OCI-LY7 (cell line): ENCODE measurements around the gene FKBP11. TPM values are rescaled to one million over a fixed set of nuclear protein-coding genes. Genes with fewer than 3 reads are reported as not detected.

Source experiments
- BruUV-seq: library from RNA; stranded (reverse); fragments of 400-500 nt; replicated peaks from 2 replicates; lab custom pipeline; 2021; lab: Mats Ljungman, UMichigan
- CTCF ChIA-PET: fragments of 300-600 bp; sonication (Branson Sonifier 250); formaldehyde crosslinking; loops from one replicate; lab custom pipeline; 2022; ENCODE audit warnings: antibody characterized with exemption; ENCODE audit not compliant: unreplicated experiment; lab: Charles Lee
- POLR2A ChIA-PET: fragments of 300-600 bp; sonication (Branson Sonifier 250); formaldehyde crosslinking; loops from one replicate; lab custom pipeline; 2022; ENCODE audit warnings: antibody characterized with exemption; lab: Charles Lee
- DNase-seq: peaks from one replicate; pipeline ENCODE4 v3.0.0-alpha.2; 2015; ENCODE audit warnings: low spot score
- H2AFZ ChIP-seq: fragments of 200-600 bp; sonication (generic), shearing (Covaris generic); 2 replicates; pipeline ENCODE4 v1.6.1; 2014; ENCODE audit warnings: mild to moderate bottlenecking, antibody characterized with exemption, low read length, moderate library complexity
- H3K27ac ChIP-seq: fragments of 200-600 bp; sonication (generic); 2 replicates; pipeline ENCODE4 v1.5.1; 2014; ENCODE audit warnings: mixed run types, low read depth, mild to moderate bottlenecking, moderate library complexity, low read length, inconsistent platforms; ENCODE audit not compliant: poor library complexity, severe bottlenecking
- H3K36me3 ChIP-seq: fragments of 200-600 bp; sonication (generic); 2 replicates; pipeline ENCODE4 v1.6.1; 2014; ENCODE audit warnings: mild to moderate bottlenecking, antibody characterized with exemption, low read length, moderate library complexity, mixed read lengths; ENCODE audit not compliant: insufficient read depth
- H3K4me1 ChIP-seq: fragments of 200-600 bp; sonication (generic); 2 replicates; pipeline ENCODE4 v1.5.1; 2014; ENCODE audit warnings: mild to moderate bottlenecking, low read length; ENCODE audit not compliant: insufficient read depth, poor library complexity, severe bottlenecking
- H3K4me2 ChIP-seq: fragments of 200-600 bp; sonication (generic); 2 replicates; pipeline ENCODE4 v1.6.1; 2014; ENCODE audit warnings: mild to moderate bottlenecking, low read length
- H3K4me3 ChIP-seq: fragments of 200-600 bp; sonication (generic); 2 replicates; pipeline ENCODE4 v1.5.1; 2014; ENCODE audit warnings: mild to moderate bottlenecking, low read depth, low read length; ENCODE audit not compliant: poor library complexity, severe bottlenecking
- H3K79me2 ChIP-seq: fragments of 200-600 bp; sonication (generic); 2 replicates; pipeline ENCODE4 v1.6.1; 2016; ENCODE audit warnings: low read depth, mild to moderate bottlenecking, low read length, moderate library complexity, mixed read lengths; ENCODE audit not compliant: insufficient read depth
- H3K9me2 ChIP-seq: fragments of 200-600 bp; sonication (generic); 2 replicates; pipeline ENCODE4 v1.6.1; 2016; ENCODE audit warnings: mild to moderate bottlenecking, low read length, mixed read lengths; ENCODE audit not compliant: insufficient read depth
- H3K9me3 ChIP-seq: fragments of 200-600 bp; sonication (generic); 2 replicates; pipeline ENCODE4 v1.6.1; 2014; ENCODE audit warnings: mild to moderate bottlenecking, mixed run types, low read length, mixed read lengths
- H4K20me1 ChIP-seq: fragments of 200-600 bp; sonication (generic); 2 replicates; pipeline ENCODE4 v1.6.1; 2014; ENCODE audit warnings: mild to moderate bottlenecking, antibody characterized with exemption, low read length, moderate library complexity, mixed read lengths; ENCODE audit not compliant: insufficient read depth
- CTCF ChIP-seq: fragments of 200-600 bp; sonication (generic); conservative IDR thresholded peaks from 2 replicates; pipeline ENCODE4 v1.5.1; 2014; ENCODE audit warnings: mild to moderate bottlenecking, antibody characterized with exemption, low read length, moderate library complexity, mixed read lengths
- EZH2phosphoT487 ChIP-seq: fragments of 200-600 bp; sonication (generic); IDR thresholded peaks from 2 replicates; pipeline ENCODE4 v1.6.1; 2018; ENCODE audit warnings: low read depth, borderline replicate concordance, mild to moderate bottlenecking, mixed run types, antibody characterized with exemption, low read length, moderate library complexity, mixed read lengths
- intact Hi-C: fragments of 100-400 bp; cut with micrococcal nuclease; formaldehyde crosslinking; loops from one replicate; pipeline ENCODE4 v1.10.0; 2022; ENCODE audit not compliant: unreplicated experiment
- total RNA-seq, 2 experiments: library from RNA; depleted of rRNA in 1 of 2; stranded (reverse); fragments of >200 nt in 1 of 2; shearing (Covaris generic) in 1 of 2; gene quantifications; 2 replicates each; pipeline ENCODE4 v1.2.3, GENCODE V29; 2014 to 2022

Gene FKBP11
- total RNA-seq, 2 experiments from 2014 or later = 18.7 to 66.2 TPM

- no peaks in the 10 kb centered on the region for H3K79me2 ChIP-seq
- no TSS peak for BruUV-seq
Observed at GRCh38 chr12:48940181-48940580, 14.9 kb upstream of the FKBP11 start.

GRCh38 chr12:48938805-48939204 lies 13.5 kb upstream of the FKBP11 start:
- ChIA-PET POLR2A (no interaction called here), CTCF (interaction anchor here (0.6 to 1.0 kb wide), 3 partner anchors 9 to 18 kb away, joined by 3 to 4 read pairs (median 3); partner anchors contain the start of gene ARF3)
- Histone ChIP-seq H4K20me1 (no peaks in the 10 kb centered on the region), H3K4me1 (no peaks in the 10 kb centered on the region), H3K36me3 (peaks cover 75% of the 10 kb centered on the region), H3K9me2 (no peaks in the 10 kb centered on the region), H3K4me2 (no peak overlapping the region), H3K27ac (no peak overlapping the region), H2AFZ (no peak overlapping the region), H3K79me2 (no peaks in the 10 kb centered on the region), H3K4me3 (no peak overlapping the region), H3K9me3 (no peaks in the 10 kb centered on the region)
- BruUV-seq = no TSS peak
- peak; percentile 26 for DNase-seq
- intact Hi-C loops = no loop called here
- no peak for TF ChIP-seq CTCF
- TF ChIP-seq EZH2phosphoT487 = no peak

More at GRCh38 chr12:48940181-48940580, 14.9 kb upstream of the FKBP11 start:
- no peaks in the 10 kb centered on the region for H3K9me2 ChIP-seq
- no peak for DNase-seq
- TF ChIP-seq CTCF (no peak), EZH2phosphoT487 (no peak)
- intact Hi-C loops = no loop called here
- no peak overlapping the region for H3K27ac ChIP-seq
- H3K4me2 ChIP-seq = no peak overlapping the region
- POLR2A ChIA-PET = no interaction called here
- H4K20me1 ChIP-seq = no peaks in the 10 kb centered on the region
- H3K4me1 ChIP-seq = no peaks in the 10 kb centered on the region
- no peak overlapping the region for H3K4me3 ChIP-seq
- CTCF ChIA-PET = no interaction called here
- no peaks in the 10 kb centered on the region for H3K9me3 ChIP-seq
- H2AFZ ChIP-seq = no peak overlapping the region
- H3K36me3 ChIP-seq = peaks cover 65% of the 10 kb centered on the region

GRCh38 chr12:48937170-48937569 lies 11.9 kb upstream of the FKBP11 start:
- intact Hi-C loops = loop anchor here (2.0 kb wide), 1 partner anchor 40 kb away; no protein-coding TSS in a partner anchor
- H3K9me3 ChIP-seq = no peaks in the 10 kb centered on the region

More at GRCh38 chr12:48937170-48937569, 11.9 kb upstream of the FKBP11 start:
- no peak for TF ChIP-seq EZH2phosphoT487
- TF ChIP-seq CTCF = peak; percentile 57
- Histone ChIP-seq H3K4me3 (no peak overlapping the region), H3K4me2 (no peak overlapping the region), H3K36me3 (peaks cover 85% of the 10 kb centered on the region), H2AFZ (no peak overlapping the region), H3K4me1 (no peaks in the 10 kb centered on the region), H4K20me1 (no peaks in the 10 kb centered on the region), H3K79me2 (no peaks in the 10 kb centered on the region), H3K9me2 (no peaks in the 10 kb centered on the region), H3K27ac (no peak overlapping the region)
- DNase-seq = peak; percentile 21
- CTCF ChIA-PET = interaction anchor here (1.4 kb wide), 1 partner anchor 12 kb away, joined by 5 read pairs; the partner anchor contains the start of gene FKBP11
- POLR2A ChIA-PET = no interaction called here
- BruUV-seq = no TSS peak
